Hepatocyte (in vitro differentiated cells): ENCODE measurements around the gene KIAA1958. TPM values are rescaled to one million over a fixed set of nuclear protein-coding genes. Genes with fewer than 3 reads are reported as not detected.
"Not testable (repeated sequence)": the region's sequence is repeated elsewhere in the genome, so short reads cannot be mapped to it uniquely, and the experiment has no call there.

ENCODE experiments used
- DNase-seq: peaks from one replicate; pipeline ENCODE4 v3.0.0-alpha.2; 2016; ENCODE audit warnings: low spot score
- H2AFZ ChIP-seq: fragments of 200-600 bp; sonication (generic); 2 replicates; pipeline ENCODE4 v1.6.0; 2016; ENCODE audit warnings: antibody characterized with exemption, mild to moderate bottlenecking
- H3K27ac ChIP-seq: fragments of 200-600 bp; sonication (generic); 2 replicates; pipeline ENCODE4 v1.5.1; 2016; ENCODE audit warnings: mild to moderate bottlenecking
- H3K27me3 ChIP-seq: fragments of 200-600 bp; sonication (generic); 2 replicates; pipeline ENCODE4 v1.6.1; 2016
- H3K36me3 ChIP-seq: fragments of 200-600 bp; sonication (generic); replicated peaks from 2 replicates; pipeline ENCODE4 v1.5.1; 2016; ENCODE audit warnings: low read depth; ENCODE audit not compliant: insufficient read depth
- H3K4me1 ChIP-seq: fragments of 200-600 bp; sonication (generic); 2 replicates; pipeline ENCODE4 v1.5.1; 2016; ENCODE audit warnings: mild to moderate bottlenecking, moderate library complexity; ENCODE audit not compliant: insufficient read depth
- H3K4me2 ChIP-seq: fragments of 200-600 bp; sonication (generic); 2 replicates; pipeline ENCODE4 v1.6.0; 2016
- H3K4me3 ChIP-seq: fragments of 200-600 bp; sonication (generic); 2 replicates; pipeline ENCODE4 v1.5.1; 2016; ENCODE audit warnings: mild to moderate bottlenecking
- H3K79me2 ChIP-seq: fragments of 200-600 bp; sonication (generic); 2 replicates; pipeline ENCODE4 v1.6.0; 2017; ENCODE audit warnings: mild to moderate bottlenecking
- H3K9me2 ChIP-seq: fragments of 200-600 bp; sonication (generic); replicated peaks from 2 replicates; pipeline ENCODE4 v1.6.0; 2017; ENCODE audit warnings: mild to moderate bottlenecking; ENCODE audit not compliant: insufficient read depth
- H3K9me3 ChIP-seq: fragments of 200-600 bp; sonication (generic); 2 replicates; pipeline ENCODE4 v1.5.1; 2016; ENCODE audit warnings: low read depth, mild to moderate bottlenecking
- H4K20me1 ChIP-seq: fragments of 200-600 bp; sonication (generic); 2 replicates; pipeline ENCODE4 v1.6.0; 2016; ENCODE audit warnings: mild to moderate bottlenecking; ENCODE audit not compliant: insufficient read depth, poor library complexity, severe bottlenecking
- CTCF ChIP-seq: fragments of 200-600 bp; sonication (generic); IDR thresholded peaks from 2 replicates; pipeline ENCODE4 v1.5.1; 2016; ENCODE audit warnings: antibody characterized with exemption, mild to moderate bottlenecking; ENCODE audit not compliant: poor library complexity
- EZH2 ChIP-seq: fragments of 200-600 bp; sonication (generic); IDR thresholded peaks from 2 replicates; pipeline ENCODE4 v1.6.1; 2016; ENCODE audit warnings: antibody characterized with exemption, mild to moderate bottlenecking, borderline replicate concordance
- EZH2phosphoT487 ChIP-seq: fragments of 200-600 bp; sonication (generic); IDR thresholded peaks from one replicate; pipeline ENCODE4 v1.6.1; 2018; ENCODE audit warnings: antibody characterized with exemption, mild to moderate bottlenecking, low read depth, moderate library complexity; ENCODE audit not compliant: unreplicated experiment, severe bottlenecking
- WGBS: methylation state at CpG from one replicate; pipeline ENCODE4 v1.1.6; 2016; ENCODE audit warnings: low lambda C conversion rate; ENCODE audit errors: missing lambda C conversion rate; 5-methylcytosine and 5-hydroxymethylcytosine counted together
- polyA plus RNA-seq: library from polyadenylated mRNA; unstranded; fragments of >200 nt; fragmentation: Nextera tagmentation; extraction: Ambion mirVana; gene quantifications from 2 replicates; pipeline ENCODE4 v1.2.1, GENCODE V29; 2016
- total RNA-seq: library from RNA; depleted of rRNA; stranded (reverse); fragments of >200 nt; gene quantifications from 2 replicates; pipeline ENCODE4 v1.2.3, GENCODE V29; 2014

The KIAA1958 gene
- total and polyA plus RNA-seq, 2 experiments from 2014 or later: 3.5 to 10.1 TPM

- Histone ChIP-seq H2AFZ (no peak overlapping the region), H4K20me1 (no peaks in the 10 kb centered on the region), H3K27me3 (no peaks in the 10 kb centered on the region), H3K27ac (no peak overlapping the region), H3K4me1 (no peaks in the 10 kb centered on the region), H3K4me3 (no peak overlapping the region), H3K9me2 (no peaks in the 10 kb centered on the region), H3K4me2 (no peak overlapping the region), H3K36me3 (no peaks in the 10 kb centered on the region), H3K79me2 (peaks cover 24% of the 10 kb centered on the region), H3K9me3 (no peaks in the 10 kb centered on the region)
- 78% methylated on average over 7 of the region's 7 CpGs for WGBS
- TF ChIP-seq EZH2: no peak
- TF ChIP-seq EZH2phosphoT487: no peak
- no peak for TF ChIP-seq CTCF
- DNase-seq: no peak
These were observed 96.0 kb downstream of the KIAA1958 start for GRCh38 chr9:112582371-112583262.

- no peak for DNase-seq
- Histone ChIP-seq H3K79me2 (peaks cover 15% of the 10 kb centered on the region), H3K4me3 (no peak overlapping the region)
These were observed 100.0 kb downstream of the KIAA1958 start for GRCh38 chr9:112586599-112587155.

GRCh38 chr9:112591875-112592274 is 105.2 kb downstream of the KIAA1958 start:
- H4K20me1 ChIP-seq, H3K79me2 ChIP-seq, H3K4me2 ChIP-seq, H3K4me1 ChIP-seq, H3K36me3 ChIP-seq, H3K4me3 ChIP-seq, H3K27ac ChIP-seq, H3K9me2 ChIP-seq, H2AFZ ChIP-seq, H3K9me3 ChIP-seq, H3K27me3 ChIP-seq, DNase-seq: not testable (repeated sequence)
- WGBS: 95% methylated on average over 8 of the region's 8 CpGs

More at GRCh38 chr9:112586599-112587155, 100.0 kb downstream of the KIAA1958 start:
- no peak overlapping the region for H3K4me2 ChIP-seq
- H3K27me3 ChIP-seq: no peaks in the 10 kb centered on the region
- no peaks in the 10 kb centered on the region for H3K9me2 ChIP-seq
- H3K9me3 ChIP-seq: no peaks in the 10 kb centered on the region
- no peaks in the 10 kb centered on the region for H3K36me3 ChIP-seq
- no peak overlapping the region for H3K27ac ChIP-seq
- no peaks in the 10 kb centered on the region for H3K4me1 ChIP-seq
- 93% methylated on average over 4 of the region's 4 CpGs for WGBS
- TF ChIP-seq EZH2phosphoT487: no peak
- no peak for TF ChIP-seq CTCF
- no peak for TF ChIP-seq EZH2
- no peak overlapping the region for H2AFZ ChIP-seq
- no peaks in the 10 kb centered on the region for H4K20me1 ChIP-seq

- no peak for DNase-seq
- H3K4me1 ChIP-seq: no peaks in the 10 kb centered on the region
- H3K4me2 ChIP-seq: no peak overlapping the region
- H3K27ac ChIP-seq: no peak overlapping the region
- TF ChIP-seq EZH2phosphoT487 (no peak), EZH2 (no peak), CTCF (no peak)
- H3K9me2 ChIP-seq: no peaks in the 10 kb centered on the region
- peaks cover 24% of the 10 kb centered on the region for H3K79me2 ChIP-seq
- H2AFZ ChIP-seq: no peak overlapping the region
- H3K9me3 ChIP-seq: no peaks in the 10 kb centered on the region
- H3K4me3 ChIP-seq: no peak overlapping the region
- H3K27me3 ChIP-seq: no peaks in the 10 kb centered on the region
- H4K20me1 ChIP-seq: no peaks in the 10 kb centered on the region
- no peaks in the 10 kb centered on the region for H3K36me3 ChIP-seq
- 82% methylated on average over 3 of the region's 3 CpGs for WGBS
These were observed 113.1 kb downstream of the KIAA1958 start for GRCh38 chr9:112599732-112600131.
